NT2/D1 (cell line): Measurements from ENCODE around the gene ADTRP.

Experiments
- SUZ12 ChIP-seq: IDR thresholded peaks from 2 replicates; pipeline ENCODE4 v1.6.1; 2011; ENCODE audit not compliant: insufficient read length, insufficient read depth; ENCODE audit errors: extremely low read depth
- YY1 ChIP-seq: IDR thresholded peaks from 2 replicates; pipeline ENCODE4 v1.6.1; 2011; ENCODE audit not compliant: insufficient read length, insufficient read depth
- ZNF274 ChIP-seq: IDR thresholded peaks from 2 replicates; pipeline ENCODE4 v1.6.1; 2011; ENCODE audit warnings: mild to moderate bottlenecking, low read depth, low read length

DNA sequence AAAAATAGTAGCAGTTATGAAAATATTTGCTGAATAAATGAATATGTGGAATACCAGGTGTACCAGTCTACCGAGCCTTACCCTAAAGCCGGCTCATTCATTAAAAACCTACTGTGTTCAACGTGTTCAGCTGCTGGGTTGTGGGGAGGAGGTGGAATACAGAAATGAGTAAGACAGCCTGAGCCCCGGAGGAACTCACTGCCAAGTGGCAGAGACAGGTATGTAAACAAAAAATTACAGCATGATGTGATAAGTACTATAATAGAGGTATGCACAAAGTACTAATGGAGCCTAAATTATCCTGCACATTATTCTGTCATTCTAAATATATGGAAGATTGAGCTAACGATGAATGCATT, 6.8 kb upstream of the ADTRP start:
- TF ChIP-seq SUZ12 = no peak
- TF ChIP-seq YY1 = no peak
- TF ChIP-seq ZNF274 = no peak
